ENCODE measurements around the gene RPGR. TPM values are rescaled to one million over a fixed set of nuclear protein-coding genes. Genes with fewer than 3 reads are reported as not detected.

The RPGR gene
- total RNA-seq, 2 donors from 2014 or later = 12.1 to 12.9 TPM

- no peak for TF ChIP-seq CTCF (IDR thresholded peaks at IDR 0.05)
- TF ChIP-seq POLR2A (IDR thresholded peaks at IDR 0.05) = no peak
- TF ChIP-seq POLR2AphosphoS5 (IDR thresholded peaks at IDR 0.05) = no peak
- WGBS = 95% methylated on average over 1 of the region's 1 CpG
- H3K27me3 ChIP-seq (replicated peaks; ENCODE audit: insufficient read depth) = no peaks in the 10 kb centered on the region
- H3K4me3 ChIP-seq = no peak overlapping the region
- H3K9me3 ChIP-seq = no peaks in the 10 kb centered on the region
- intact Hi-C loops (cut with DNase I) = no loop called here
- no peaks in the 10 kb centered on the region for H3K4me1 ChIP-seq (replicated peaks)
- H3K36me3 ChIP-seq = no peaks in the 10 kb centered on the region
- no peak overlapping the region for H3K27ac ChIP-seq
- DNase-seq (ENCODE audit: low spot score) = no peak
Observed at GRCh38 chrX:38273453-38273852, 53.9 kb downstream of the RPGR start.

GRCh38 chrX:38271154-38271716 is 56.1 kb downstream of the RPGR start:
- H3K36me3 ChIP-seq = no peaks in the 10 kb centered on the region
- H3K4me1 ChIP-seq (replicated peaks) = no peaks in the 10 kb centered on the region
- no peak overlapping the region for H3K27ac ChIP-seq
- H3K27me3 ChIP-seq (replicated peaks; ENCODE audit: insufficient read depth) = no peaks in the 10 kb centered on the region
- no peaks in the 10 kb centered on the region for H3K9me3 ChIP-seq
- TF ChIP-seq POLR2A (IDR thresholded peaks at IDR 0.05) (no peak), CTCF (IDR thresholded peaks at IDR 0.05) (no peak), POLR2AphosphoS5 (IDR thresholded peaks at IDR 0.05) (no peak)
- H3K4me3 ChIP-seq = no peak overlapping the region
- DNase-seq (ENCODE audit: low spot score) = no peak
- intact Hi-C loops (cut with DNase I) = no loop called here

- intact Hi-C loops (cut with DNase I) = no loop called here
- Histone ChIP-seq H3K9me3 (no peaks in the 10 kb centered on the region), H3K4me3 (no peak overlapping the region), H3K27ac (no peak overlapping the region), H3K36me3 (no peaks in the 10 kb centered on the region), H3K27me3 (replicated peaks; ENCODE audit: insufficient read depth) (no peaks in the 10 kb centered on the region), H3K4me1 (replicated peaks) (no peaks in the 10 kb centered on the region)
- no peak for DNase-seq (ENCODE audit: low spot score)
- WGBS = 98% methylated on average over 3 of the region's 3 CpGs
- TF ChIP-seq POLR2A (IDR thresholded peaks at IDR 0.05) (no peak), CTCF (IDR thresholded peaks at IDR 0.05) (no peak), POLR2AphosphoS5 (IDR thresholded peaks at IDR 0.05) (no peak)
Observed at GRCh38 chrX:38268011-38268410, 59.3 kb downstream of the RPGR start.

- intact Hi-C loops (cut with DNase I) = no loop called here
- no peak for DNase-seq (ENCODE audit: low spot score)
- 60% methylated on average over 9 of the region's 9 CpGs for WGBS
- H3K9me3 ChIP-seq = no peaks in the 10 kb centered on the region
- TF ChIP-seq POLR2AphosphoS5 (IDR thresholded peaks at IDR 0.05) = no peak
- no peak for TF ChIP-seq CTCF (IDR thresholded peaks at IDR 0.05)
- no peak for TF ChIP-seq POLR2A (IDR thresholded peaks at IDR 0.05)
- no peak overlapping the region for H3K27ac ChIP-seq
- no peak overlapping the region for H3K4me3 ChIP-seq
- H3K36me3 ChIP-seq = no peaks in the 10 kb centered on the region
- H3K4me1 ChIP-seq (replicated peaks) = no peaks in the 10 kb centered on the region
- no peaks in the 10 kb centered on the region for H3K27me3 ChIP-seq (replicated peaks; ENCODE audit: insufficient read depth)
Observed at GRCh38 chrX:38262715-38263620, 64.3 kb downstream of the RPGR start.

GRCh38 chrX:38260231-38260630 is 67.1 kb downstream of the RPGR start:
- WGBS = 53% methylated on average over 4 of the region's 4 CpGs
- TF ChIP-seq POLR2AphosphoS5 (IDR thresholded peaks at IDR 0.05) (no peak), CTCF (IDR thresholded peaks at IDR 0.05) (peak in 1 of 4 experiments; percentile 18)
- Histone ChIP-seq H3K27ac (no peak overlapping the region), H3K36me3 (no peaks in the 10 kb centered on the region), H3K4me1 (replicated peaks) (no peaks in the 10 kb centered on the region), H3K27me3 (replicated peaks; ENCODE audit: insufficient read depth) (no peaks in the 10 kb centered on the region), H3K4me3 (no peak overlapping the region), H3K9me3 (no peaks in the 10 kb centered on the region)
- intact Hi-C loops (cut with DNase I) = no loop called here
- DNase-seq (ENCODE audit: low spot score) = peak; percentile 7
